GM12872 (cell line): ENCODE results near the gene ARHGAP27.

Experiments
- CTCF ChIP-seq: IDR thresholded peaks from 3 replicates; pipeline ENCODE4 v1.5.1; 2011; ENCODE audit warnings: low read depth, mild to moderate bottlenecking, low read length, moderate library complexity; ENCODE audit not compliant: insufficient read depth

Gene ARHGAP27

DNA sequence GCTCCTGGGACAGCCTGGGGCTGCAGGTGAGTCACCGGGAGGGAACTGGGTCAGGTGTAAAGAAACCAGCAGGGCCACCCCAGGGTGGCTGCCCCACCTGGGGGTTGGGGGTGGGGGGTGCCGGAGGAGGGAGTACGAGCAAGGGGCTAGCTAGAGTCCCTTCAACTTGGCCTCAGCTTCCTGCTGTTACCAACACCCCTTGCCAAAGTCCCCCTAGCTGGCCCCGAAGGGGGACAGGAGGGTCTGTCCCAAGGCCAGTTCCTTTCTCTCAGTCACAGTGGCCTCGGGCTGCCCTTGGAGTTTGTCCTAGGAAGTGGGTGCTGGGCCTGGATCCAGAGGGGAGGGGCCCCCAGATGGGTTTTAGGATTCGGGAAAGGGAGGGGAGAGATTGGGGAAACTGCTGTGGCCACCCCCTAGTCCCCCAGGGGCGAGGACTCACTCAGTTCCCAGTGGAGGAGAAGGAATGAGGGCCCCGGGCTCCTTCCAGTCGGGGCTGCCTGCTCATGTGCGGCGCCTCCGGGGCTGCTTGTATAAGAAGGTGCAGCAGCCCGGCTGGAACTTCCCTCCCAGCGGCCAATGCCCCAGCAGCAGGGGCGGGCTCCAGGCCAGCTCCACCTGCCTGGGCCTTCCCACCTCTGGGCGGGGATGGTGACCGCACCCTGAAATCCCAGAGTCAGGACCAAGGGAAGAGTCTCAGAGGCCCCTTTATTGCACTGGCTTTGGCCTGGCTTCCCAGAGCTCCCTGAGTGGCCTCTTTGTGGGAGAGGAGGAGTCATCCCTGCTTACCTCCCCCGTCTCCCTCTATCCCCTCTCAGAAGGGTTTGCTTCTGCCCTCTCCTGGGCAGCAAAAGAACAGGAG is 7.3 kb downstream of the ARHGAP27 start:
- no peak for TF ChIP-seq CTCF

DNA sequence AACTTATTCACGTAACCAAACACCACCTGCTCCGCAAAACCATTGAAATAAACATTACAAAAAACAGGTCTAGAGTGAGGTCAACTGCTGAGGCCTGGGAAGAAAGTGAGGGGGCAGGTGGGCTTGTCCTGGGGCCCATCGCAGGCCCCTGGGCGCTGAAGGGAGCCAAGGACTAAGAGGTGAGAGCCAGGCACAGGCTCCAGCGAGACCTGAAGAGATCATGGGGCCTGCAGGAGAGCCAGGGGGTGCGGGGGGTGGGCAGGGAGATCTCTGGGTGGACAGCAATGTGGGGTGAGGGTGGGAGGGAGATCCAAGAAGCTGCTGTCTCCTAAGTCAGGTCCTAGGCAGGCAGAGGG is 7.9 kb downstream of the ARHGAP27 start:
- no peak for TF ChIP-seq CTCF

DNA sequence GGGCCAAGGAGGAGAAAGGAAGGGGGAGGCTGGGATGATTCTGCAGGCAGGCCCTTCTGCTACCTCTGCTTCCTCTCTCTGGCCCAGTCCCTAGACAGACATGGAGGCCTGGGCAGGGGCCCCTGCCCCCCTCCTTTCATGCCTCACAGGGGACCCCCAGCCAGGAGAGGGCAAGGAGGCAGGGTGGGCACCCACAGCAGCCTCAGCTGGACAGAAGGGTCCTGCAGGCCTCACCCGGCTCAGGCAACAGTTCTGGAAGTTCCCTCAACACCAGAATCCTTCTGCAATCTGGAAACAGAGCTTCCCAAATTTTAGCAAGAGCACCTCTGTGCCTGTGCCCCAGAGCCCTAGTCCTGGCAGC is 8.7 kb downstream of the ARHGAP27 start:
- TF ChIP-seq CTCF = no peak

- no peak for TF ChIP-seq CTCF
These were observed 9.2 kb downstream of the ARHGAP27 start for GRCh38 chr17:45423304-45423974.

GRCh38 chr17:45414990-45415881 is 17.4 kb downstream of the ARHGAP27 start:
- TF ChIP-seq CTCF = no peak

DNA sequence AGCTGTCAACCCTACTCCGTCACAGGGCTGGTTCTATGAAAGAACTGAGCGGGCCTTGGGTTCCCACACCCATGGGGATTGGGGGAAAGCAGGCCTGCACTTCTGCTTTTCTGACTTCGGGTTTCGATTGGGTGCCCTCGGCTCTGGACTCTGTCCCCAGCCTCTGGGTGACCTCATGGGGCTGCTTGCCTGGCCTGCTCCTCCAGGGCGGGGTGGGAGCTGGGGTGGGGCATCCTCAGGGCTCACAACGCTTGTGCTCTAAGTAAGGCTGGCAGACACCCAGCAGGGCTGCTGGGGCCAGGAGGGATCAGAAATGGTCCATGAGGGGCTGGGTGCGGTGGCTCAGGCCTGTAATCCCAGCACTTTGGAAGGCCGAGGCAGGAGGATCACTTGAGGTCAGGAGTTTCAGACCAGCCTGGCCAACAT is 19.2 kb downstream of the ARHGAP27 start:
- TF ChIP-seq CTCF = no peak
